T-helper 1 cell treated with Interleukin-12 subunit alpha and Interleukin-12 subunit beta and Interleukin-4 antibody, amounts not matched to agents 30 ng/mL and 1 ng/mL, for 36 hours (primary cell): Measurements from ENCODE around the gene WNT3A. TPM values are rescaled to one million over a fixed set of nuclear protein-coding genes. Genes with fewer than 3 reads are reported as not detected.
"Not testable (repeated sequence)": the region's sequence is repeated elsewhere in the genome, so short reads cannot be mapped to it uniquely, and the experiment has no call there.

Source experiments
- intact Hi-C: fragments of 100-400 bp; cut with micrococcal nuclease; formaldehyde crosslinking; loops from one replicate; pipeline ENCODE4 v1.15.1; 2024
- total RNA-seq: library from RNA; stranded (reverse); gene quantifications from 2 replicates; pipeline ENCODE4 v1.2.3, GENCODE V29; 2022

The WNT3A gene, protein sequence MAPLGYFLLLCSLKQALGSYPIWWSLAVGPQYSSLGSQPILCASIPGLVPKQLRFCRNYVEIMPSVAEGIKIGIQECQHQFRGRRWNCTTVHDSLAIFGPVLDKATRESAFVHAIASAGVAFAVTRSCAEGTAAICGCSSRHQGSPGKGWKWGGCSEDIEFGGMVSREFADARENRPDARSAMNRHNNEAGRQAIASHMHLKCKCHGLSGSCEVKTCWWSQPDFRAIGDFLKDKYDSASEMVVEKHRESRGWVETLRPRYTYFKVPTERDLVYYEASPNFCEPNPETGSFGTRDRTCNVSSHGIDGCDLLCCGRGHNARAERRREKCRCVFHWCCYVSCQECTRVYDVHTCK
- total RNA-seq: not detected in 2 replicates

DNA sequence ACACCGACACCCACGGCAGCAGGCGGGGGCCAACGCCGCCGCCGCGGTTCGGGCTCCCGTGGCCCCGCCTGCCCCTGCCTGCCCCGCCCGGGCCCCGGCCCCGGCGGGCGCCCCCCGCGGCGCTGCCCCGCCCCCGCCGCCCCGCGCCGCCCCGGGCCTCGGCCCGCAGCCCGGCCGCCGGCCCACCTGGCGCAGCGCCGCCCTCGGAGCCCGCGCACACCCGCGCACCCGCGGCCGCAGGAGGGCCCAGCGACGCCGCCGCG lies at the start of gene WNT3A:
Gene WNT3A, plus strand, starts transcription at position 213 of the 263 bp plus-strand sequence. CDS start 131 bp downstream, outside the sequence.
- intact Hi-C loops: no loop called here

GRCh38 chr1:227958617-227959324 lies 48.0 kb upstream of the WNT3A start:
- intact Hi-C loops: no loop called here

GRCh38 chr1:227959325-227959860 lies 47.4 kb upstream of the WNT3A start:
- intact Hi-C loops: no loop called here

GRCh38 chr1:227961651-227962466 lies 44.9 kb upstream of the WNT3A start:
- intact Hi-C loops: no loop called here

DNA sequence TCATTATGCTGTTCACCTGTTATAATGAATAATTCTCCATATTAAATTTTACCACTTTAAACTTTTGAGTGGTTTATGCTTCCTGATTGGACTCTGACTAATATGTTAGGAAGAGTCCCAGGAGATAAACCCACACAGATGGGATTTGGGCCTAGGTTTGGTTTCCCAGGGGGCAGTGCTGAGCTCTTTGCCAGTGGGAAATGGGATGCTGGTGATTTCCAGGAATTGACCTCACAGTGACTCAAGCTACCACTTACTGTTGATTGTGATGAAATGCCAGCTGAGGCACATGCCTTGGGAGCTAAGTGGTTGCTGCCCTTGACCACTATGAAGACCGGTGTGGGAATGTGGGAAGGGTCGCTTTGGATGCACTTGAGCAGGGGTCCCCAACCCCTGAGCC lies 40.1 kb upstream of the WNT3A start:
- intact Hi-C loops: not testable (repeated sequence)

- intact Hi-C loops: not testable (repeated sequence)
These were observed 39.0 kb upstream of the WNT3A start for GRCh38 chr1:227967815-227968214.

- intact Hi-C loops: not testable (repeated sequence)
These were observed 36.5 kb upstream of the WNT3A start for GRCh38 chr1:227970076-227970995.

DNA sequence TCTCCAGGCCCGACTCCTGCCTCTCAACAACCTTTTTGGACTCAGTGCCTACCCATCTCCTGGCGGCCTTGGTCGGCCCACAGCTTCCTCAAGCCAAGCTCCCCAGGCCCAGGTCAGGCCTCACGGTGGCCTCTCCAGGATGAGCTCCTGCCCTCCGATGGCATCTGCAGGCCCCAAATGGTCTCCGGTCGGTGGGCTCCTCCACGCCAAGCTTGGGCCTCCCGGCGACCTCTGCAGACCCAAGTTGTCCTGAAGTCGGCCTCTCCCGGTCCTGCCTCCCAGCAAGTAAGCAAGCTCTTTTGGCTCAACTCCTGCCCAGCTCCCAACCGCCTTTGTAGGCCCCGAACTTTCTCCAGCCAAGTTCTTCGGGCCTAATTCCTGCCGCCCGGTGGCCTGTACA lies 35.6 kb upstream of the WNT3A start:
- intact Hi-C loops: not testable (repeated sequence)

GRCh38 chr1:227971643-227972282 lies 35.0 kb upstream of the WNT3A start:
- intact Hi-C loops: not testable (repeated sequence)

DNA sequence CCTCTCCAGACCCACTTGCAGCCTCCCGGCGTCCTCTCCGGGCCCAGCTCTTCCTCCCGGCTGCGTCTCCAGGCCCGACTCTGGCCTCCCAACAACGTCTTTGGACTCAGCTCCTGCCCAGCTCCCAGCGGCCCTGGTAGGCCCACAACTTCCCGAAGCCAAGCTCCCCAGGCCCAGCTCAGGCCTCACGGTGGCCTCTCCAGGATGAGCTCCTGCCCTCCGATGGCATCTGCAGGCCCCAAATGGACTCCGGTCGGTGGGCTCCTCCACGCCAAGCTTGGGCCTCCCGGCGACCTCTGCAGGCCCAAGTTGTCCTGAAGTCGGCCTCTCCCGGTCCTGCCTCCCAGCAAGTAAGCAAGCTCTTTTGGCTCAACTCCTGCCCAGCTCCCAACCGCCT lies 34.5 kb upstream of the WNT3A start:
- intact Hi-C loops: not testable (repeated sequence)

DNA sequence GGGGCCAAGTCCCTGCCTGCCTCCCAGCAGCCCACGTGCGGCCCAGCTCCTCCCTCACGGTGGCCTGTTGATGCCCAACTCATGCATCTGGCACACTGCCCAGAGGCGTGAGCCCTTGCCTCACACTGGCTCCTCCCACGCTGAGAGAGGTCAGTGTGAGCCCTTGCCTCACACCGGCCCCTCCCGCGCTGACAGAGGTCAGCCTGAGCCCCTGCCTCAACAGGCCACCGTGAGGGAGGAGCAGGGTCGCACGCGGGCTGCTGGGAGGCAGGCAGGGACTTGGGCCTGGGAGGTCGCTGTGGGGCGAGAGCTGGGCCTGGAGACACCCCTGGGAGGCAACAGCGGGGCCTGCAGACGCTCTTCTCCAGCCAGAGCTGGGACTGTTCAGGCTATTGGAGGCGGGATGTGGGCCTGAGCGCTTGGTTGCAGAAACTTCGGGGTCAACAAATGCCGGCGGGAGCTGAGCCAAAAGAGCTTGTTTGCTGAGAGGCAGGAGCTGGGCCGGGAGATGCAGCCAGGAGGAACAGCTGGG lies 33.9 kb upstream of the WNT3A start:
- intact Hi-C loops: not testable (repeated sequence)

GRCh38 chr1:227973724-227974288 lies 33.0 kb upstream of the WNT3A start:
- intact Hi-C loops: not testable (repeated sequence)

GRCh38 chr1:227975583-227976283 lies 31.1 kb upstream of the WNT3A start:
- intact Hi-C loops: not testable (repeated sequence)

DNA sequence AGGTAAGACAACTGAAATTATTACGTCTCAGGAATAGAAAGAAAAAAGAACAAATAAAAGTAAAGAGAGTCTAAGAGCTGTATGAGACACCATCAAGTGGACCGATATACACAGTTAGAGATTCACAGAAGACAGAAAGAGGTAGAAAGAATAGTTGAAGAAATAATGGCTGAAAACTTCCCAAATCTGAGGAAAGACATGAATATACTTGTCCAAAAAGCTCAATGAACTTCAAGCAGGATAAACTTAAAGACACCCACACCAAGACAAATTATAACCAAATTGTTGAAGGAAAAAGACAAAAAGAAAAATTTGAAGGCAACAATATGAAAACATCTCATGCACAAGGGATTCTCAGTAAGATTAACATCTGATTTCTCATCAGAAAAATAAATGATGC lies 19.6 kb upstream of the WNT3A start:
- intact Hi-C loops: no loop called here

DNA sequence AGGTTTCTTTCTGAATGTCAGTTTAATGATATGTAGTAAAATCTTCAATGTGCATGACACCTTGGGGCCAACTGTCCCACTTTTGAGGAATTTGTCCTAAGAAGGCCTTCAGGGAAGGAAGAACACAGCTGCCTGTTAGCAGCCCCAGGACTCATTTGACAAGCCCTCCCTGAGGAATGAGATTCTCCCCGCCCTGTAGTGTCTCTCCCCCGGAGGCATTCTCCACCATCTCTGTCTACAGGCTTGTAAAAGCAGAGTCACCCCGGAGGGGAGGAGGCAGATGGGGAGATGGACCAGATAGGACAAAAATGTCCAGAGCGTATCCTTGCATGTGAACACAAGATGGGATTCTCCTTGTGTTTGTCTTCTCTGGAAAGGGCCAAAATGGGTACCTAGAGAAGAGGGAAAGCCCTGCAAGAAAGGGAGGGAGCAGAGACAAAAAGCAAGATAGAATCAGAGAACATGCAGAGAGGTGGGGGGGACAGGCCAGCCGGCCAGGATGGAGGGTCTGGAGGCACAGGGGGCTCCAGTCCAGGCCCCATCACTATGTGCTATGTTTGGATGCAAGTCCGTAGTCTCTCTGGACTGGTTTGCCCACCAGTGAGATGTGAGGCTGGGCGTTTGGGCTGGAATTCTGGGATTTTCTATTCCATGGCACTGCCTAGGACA lies 12.0 kb upstream of the WNT3A start:
- intact Hi-C loops: no loop called here

DNA sequence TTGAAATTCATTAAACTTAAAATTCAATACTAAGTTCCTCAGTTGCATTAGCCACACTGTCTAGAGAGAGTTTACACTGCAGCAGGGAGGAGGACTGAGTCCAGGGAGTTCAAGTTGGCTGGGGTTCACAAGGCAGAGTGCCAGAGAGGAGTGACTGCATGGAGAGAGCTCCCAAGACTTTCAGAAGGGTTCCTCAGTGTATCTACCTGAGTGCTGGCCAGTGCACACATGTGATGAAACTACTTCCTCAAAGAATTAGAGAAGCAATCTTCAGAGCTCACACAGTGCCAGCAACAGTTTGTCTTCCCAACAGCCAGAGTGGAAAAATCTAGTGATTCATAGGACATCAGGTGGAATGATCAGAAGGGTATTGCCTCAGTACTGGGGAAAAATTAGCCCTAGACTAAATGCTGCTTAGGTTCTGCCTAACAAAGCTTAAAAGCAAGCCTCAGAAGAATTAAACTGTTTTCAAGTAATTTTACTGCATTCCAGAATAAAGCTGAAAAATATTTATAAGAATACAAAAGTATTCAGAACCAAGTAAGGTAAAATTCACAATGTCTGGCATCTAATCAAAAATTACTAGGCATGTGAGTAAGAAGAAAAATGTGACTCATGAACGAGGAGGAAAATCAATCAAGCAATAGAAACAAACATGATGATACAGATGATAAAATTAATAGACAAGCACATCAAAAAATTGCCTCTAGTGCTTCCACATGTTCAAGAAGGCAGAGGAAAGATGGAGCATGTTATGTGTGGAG lies 10.4 kb upstream of the WNT3A start:
- intact Hi-C loops: no loop called here

DNA sequence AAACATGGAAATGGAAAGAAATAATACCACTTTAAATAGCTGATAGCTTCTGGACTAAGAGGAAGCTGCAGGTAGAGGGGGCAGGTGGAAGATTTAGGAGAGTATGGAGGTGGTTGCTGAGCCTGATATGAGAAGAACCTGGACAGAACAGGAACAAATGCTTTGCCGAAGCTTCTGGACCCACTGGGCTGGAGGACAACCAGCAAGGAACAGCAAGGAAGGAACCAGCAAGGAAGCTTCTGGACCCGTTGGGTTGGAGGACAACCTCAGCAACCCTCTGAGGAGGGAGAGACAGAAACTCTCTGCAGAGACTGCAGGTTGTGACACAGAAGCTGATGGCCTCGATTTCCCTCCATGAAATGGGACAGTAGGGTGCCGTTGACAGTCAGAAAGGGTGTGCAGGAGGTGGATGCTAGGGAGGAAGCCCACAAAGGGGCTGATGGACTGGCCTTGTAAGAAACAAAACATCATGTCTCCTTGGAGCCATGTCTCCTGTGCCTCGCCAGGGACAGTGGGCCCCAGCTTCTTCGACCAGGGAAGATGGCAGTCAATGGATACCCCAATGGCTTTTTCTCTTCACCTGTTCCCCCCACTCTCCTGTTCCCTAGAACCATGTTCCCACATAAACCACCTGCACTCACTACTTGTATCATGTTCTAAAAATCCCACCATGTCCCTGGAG lies 8.3 kb upstream of the WNT3A start:
- intact Hi-C loops: loop anchor here (1.0 kb wide), 4 partner anchors 133 to 517 kb away; no protein-coding TSS in a partner anchor
